DND-41 (cell line): ENCODE measurements around the gene KCNAB1.

ENCODE experiments used
- EZH2 ChIP-seq: IDR thresholded peaks from 3 replicates; pipeline ENCODE4 v1.6.1; 2012; ENCODE audit warnings: borderline replicate concordance, low read depth, mild to moderate bottlenecking, moderate library complexity, low read length, inconsistent platforms; ENCODE audit not compliant: severe bottlenecking
- TF ChIP-seq, protein P1 (sequence below): IDR thresholded peaks from 2 replicates; pipeline ENCODE4 v1.5.1; 2012; ENCODE audit warnings: borderline replicate concordance, low read length, moderate library complexity, mild to moderate bottlenecking; ENCODE audit not compliant: poor library complexity, severe bottlenecking; ENCODE audit errors: extremely low read depth

DNA sequence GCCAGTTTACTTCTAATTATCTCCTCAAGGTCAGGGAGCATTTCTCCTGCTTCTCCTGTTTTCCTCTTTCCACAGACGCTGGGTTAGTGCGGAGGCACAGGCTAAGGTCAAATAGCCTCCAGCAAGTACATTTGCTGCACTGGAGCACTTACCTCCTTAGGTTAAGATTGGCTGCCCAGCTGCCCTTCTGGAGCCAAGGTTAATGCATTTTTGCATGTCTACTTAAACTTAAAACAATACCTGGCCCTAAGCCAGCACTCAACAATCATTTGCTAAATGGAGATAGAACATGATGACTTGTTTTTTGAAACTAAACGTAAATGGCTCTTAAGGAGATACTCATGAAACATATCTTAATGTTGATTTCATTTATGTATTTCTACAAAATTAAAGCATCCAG is 351.1 kb downstream of the KCNAB1 start:
- TF ChIP-seq, protein P1, sequence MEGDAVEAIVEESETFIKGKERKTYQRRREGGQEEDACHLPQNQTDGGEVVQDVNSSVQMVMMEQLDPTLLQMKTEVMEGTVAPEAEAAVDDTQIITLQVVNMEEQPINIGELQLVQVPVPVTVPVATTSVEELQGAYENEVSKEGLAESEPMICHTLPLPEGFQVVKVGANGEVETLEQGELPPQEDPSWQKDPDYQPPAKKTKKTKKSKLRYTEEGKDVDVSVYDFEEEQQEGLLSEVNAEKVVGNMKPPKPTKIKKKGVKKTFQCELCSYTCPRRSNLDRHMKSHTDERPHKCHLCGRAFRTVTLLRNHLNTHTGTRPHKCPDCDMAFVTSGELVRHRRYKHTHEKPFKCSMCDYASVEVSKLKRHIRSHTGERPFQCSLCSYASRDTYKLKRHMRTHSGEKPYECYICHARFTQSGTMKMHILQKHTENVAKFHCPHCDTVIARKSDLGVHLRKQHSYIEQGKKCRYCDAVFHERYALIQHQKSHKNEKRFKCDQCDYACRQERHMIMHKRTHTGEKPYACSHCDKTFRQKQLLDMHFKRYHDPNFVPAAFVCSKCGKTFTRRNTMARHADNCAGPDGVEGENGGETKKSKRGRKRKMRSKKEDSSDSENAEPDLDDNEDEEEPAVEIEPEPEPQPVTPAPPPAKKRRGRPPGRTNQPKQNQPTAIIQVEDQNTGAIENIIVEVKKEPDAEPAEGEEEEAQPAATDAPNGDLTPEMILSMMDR = no peak
- no peak for TF ChIP-seq EZH2
